RPMI8226 (cell line): ENCODE measurements around the gene RGL2.

ENCODE experiments used
- DNase-seq: peaks from one replicate; pipeline ENCODE4 v3.0.0-alpha.2; 2015

Gene RGL2

DNA sequence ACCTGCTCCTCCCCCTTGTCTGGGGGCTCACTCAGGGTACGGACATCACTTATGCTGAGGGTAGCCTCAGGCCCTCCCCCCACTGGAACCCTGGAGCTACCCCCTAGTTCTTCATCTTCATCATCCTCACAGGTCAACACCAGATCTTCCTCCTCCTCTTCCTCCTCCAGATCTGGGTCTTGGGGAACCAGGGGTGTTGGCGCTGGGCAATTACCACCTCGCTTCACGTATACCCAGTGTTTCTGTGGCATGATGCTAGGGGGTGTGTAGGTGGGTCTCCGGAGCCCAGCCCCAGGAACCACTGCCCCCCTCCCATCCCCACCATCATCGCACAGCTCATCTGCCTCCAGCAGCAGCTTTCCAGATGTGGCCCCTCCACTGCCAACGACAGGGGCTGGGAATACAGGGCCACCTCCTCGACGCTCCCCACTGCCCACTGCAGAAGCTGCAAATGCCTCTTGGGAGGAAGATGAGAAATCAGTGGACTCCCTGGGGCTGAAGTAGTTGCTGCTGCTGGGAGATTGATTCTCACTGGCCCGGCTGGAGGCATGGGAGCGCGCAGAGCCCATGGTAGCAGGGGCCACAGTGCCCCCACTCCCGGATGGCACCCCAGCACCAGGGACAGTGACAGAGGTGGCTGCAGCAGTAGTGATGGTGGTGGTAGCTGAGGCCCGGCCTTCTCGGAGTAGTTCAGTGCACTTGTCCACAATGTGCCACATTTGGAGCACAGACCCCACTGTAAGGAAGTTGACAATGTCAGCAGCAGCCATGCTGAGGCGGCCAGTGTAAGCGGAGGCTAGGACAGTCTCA is 17.3 kb upstream of the RGL2 start:
- DNase-seq = no peak

DNA sequence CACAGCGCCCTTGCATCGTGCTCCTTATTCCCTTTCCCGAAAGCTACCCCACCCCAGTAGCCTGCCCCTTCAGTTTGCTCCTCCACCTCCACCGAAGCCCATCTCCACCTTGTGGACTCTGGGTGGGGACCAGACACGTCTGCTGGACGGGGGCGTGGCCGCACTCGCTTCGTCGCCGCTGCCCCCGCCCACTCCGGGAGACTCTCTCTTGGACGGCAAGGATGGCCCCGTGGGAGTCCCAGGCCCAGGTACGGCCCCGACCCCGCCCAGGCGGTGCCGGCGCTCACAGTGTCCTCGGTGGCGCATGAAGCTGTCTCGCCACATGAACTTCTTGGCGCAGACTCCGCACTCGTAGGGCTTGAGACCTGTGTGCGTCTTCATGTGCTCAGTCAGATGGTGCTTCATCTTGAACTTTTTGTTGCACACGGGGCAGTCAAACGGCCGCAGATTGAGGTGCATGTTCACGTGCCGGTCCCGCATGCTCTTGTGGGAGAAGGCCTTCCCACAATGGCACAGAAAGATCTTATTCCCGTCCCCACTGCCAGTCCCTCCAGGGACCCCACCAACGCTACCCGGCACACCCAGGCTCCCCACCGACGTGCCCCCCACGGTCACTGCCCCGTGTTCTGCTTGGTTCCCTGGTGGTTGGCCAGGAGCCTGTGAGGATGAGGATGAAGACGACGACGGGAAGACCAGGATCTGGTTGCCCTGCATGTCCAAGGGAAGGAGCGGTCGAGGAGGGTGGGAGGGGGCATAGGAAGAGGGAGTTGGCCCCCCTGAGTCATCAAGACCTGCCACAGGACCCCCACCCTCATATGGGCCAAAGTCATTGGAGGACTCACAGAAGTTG is 16.4 kb upstream of the RGL2 start:
- peak; percentile 51 for DNase-seq

DNA sequence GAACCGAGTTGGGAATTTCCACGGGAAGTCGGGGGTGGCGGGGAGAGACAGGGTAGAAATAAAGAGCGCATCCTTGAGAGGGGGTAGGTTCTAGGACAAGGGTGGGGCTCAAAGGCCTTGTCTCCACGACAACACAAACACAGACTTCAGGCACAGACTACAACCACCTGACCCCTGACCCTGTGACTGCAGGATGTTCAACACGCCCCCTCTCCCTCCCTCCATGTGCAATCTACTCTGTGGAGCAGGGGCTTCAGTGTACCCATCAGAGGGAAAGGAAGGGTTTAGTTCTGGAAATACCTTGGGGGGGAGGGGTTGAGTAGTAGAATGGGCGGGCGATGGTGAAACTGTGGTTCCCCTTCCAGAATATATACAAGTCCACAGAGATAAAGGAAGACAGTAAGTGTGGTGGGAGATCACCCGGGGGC is 15.8 kb upstream of the RGL2 start:
- DNase-seq = peak; percentile 70

DNA sequence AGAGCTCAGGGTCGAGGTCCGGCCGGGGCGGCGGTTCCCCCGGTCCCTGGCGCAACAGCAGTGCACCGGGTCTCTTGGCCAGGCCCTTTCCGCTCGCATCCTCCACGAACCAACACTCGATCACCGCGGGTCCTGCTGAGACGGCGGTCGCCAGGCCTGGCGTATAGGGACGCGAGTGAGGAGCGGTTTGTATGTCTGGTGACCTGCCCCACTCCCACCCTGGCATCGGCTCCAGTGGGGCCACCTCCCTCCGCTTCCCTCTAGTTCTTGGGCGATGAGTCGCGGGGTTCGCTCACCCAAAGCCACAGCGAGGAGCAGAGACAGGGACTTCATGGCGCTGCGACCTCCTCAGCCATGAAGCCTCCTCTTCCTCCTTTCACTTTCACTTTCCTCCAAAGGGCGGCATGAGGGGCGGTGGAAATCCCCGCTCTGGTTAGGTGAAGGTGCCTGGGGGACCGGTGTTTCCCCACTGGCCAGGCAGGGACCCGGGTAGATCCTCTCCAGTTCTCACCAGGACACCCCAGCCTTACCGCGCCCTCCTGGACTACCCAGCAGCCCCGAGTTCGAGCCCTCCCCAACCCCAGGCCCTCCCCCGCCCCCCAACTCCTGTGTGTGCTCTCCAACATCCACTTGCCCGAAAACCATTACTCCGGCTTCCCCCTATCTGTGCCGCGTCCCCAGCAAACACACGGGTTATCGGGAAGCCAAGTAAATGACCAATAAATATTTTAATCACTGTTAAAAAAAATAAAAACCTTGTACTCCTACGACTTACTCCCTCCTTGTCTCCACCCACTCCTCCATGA is 15.2 kb upstream of the RGL2 start, which contains the start of gene TAPBP:
TSS of gene TAPBP (minus strand) at position 370 of the 806 bp plus-strand sequence. CDS start at position 333, 37 bp downstream.
- peak; percentile 82 for DNase-seq

DNA sequence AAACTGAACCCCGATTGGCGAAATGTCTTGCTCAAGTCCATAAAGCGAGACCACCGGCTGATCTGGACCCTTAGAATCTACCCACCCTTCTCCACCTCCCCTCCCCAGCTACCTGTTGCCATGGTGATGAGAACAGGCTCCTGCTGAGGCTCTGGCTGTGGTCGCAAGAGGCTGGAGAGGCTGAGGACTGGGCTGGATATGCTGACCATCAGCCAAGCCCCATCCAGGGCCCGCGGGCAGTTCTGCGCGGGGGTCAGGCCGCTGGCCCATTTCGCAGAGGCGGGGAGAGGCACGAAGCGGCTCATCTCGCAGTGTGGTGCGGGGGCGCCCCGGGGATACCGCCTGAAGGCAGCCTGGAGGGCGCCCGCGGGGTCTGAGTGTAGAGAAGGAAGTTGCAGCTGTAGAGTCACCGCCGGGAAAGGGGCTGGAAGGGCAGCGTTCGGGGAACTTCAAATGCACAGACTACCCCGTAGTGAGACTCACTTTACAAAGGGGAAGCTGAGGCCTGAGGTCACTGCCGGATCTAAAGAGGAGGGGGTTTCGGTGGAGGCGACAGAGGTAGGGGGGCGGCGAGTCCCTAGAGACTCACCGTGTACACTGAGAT is 14.5 kb upstream of the RGL2 start:
- peak; percentile 48 for DNase-seq

DNA sequence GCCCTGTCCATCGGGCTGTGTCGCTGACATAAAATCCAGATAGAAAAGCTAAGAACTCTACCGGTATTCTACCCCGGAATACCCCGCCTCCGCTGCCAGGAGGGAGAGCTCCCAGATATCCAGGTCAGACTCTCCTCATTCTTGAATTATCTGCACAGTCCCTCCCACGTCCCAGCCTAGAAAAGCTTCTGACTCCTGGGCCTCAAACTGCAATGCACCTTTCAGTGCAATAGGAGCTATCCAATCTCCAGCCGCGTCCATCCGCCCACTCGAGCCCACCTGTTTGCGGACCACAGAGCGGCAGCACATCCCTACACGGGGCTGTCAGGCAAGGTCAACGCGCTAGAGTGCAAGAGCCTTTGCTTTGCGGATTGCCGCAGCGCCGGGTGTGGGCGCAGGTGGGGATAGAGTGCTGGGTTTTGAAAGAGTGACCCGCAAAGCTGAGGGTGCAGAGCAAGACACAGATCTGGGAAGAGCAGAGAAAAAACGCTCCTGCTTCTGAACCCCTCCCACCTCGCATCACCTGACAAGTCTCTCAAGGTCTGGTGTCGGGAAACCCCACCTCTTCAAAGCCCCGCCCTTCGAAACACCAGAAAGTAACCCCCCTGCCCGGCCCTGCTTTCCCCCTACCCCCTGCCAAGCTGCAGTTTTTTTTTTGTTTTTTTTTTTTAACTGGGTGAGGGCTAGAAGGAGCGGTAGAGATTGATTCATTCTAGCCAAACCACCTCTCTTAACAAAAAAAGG is 13.8 kb upstream of the RGL2 start:
- peak; percentile 96 for DNase-seq

DNA sequence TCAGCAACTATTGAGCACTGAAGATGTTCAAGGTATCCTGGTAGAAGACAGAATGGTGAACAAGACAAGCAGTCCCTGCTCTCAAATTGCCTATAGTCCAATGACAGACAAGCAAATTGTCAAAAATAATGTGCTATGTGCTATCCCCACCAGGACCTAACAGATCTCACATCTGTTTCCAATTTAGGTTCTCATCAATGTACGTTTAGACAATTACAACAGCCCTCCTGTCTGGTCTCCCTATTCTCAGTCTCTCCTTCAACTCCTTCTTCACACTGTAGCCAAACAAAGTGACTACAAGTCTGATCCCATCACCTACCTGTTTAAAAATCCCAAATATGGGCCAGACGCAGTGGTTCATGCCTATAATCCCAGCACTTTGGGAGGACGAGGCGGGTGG is 7.6 kb upstream of the RGL2 start:
- DNase-seq = no peak

DNA sequence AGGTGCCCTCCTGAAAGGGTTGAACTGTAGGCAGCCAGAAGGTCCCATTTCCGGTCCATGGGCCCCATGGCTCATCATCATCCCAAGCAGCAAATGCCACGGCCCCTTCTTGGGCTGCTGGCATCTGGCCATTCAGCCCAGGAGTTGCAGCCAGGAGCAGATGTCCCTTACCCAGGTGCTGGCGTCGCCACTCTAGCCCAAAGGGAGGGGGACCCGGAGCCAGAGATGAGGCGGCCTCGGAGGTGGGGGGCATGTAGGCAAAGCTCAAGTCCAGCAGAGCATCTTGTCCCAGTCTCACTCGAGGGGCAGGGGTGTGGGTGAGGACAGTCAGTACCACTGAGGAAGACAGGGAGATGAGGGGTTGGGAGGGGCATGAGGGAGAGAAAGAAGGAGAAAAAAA is 6.3 kb upstream of the RGL2 start:
- no peak for DNase-seq

DNA sequence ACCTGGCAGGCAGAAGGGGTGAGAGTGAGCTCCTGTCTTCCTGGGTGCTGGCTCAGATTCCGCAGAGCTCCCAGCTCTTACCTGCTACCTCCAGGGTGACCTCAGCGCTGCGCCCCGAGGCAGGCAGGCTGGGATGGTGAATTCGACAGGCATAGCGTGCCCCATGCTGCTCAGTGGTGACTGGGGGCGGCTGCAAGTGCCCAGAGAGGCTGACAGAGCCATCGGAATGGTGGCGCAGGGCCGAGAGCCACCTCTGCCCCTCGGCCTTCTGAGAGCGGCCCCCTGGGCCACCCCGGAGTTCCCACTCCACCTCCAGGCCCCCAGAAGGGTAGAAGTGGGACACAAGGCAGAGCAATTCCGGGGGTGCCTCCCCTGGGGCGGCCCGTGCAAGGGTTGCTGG is 5.5 kb upstream of the RGL2 start:
- DNase-seq = no peak

DNA sequence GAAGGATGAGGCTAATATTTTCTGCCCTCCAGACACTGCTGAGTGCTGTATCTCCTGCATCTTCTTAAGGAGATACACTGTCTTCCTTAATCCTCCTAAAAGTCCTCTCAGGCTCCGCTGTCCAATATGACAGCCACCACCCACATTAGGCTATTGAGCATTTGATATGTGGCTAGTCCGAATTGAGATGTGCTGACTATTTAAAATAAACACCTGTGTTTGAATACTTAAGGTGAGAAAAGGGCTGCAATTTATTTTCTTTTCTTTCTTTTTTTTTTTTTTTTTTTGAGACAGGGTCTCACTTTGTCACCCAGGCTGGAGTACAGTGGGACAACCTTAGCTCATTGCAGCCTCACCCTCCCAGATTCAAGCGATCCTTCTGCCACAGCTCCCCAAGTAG is 3.1 kb upstream of the RGL2 start:
- DNase-seq = no peak

DNA sequence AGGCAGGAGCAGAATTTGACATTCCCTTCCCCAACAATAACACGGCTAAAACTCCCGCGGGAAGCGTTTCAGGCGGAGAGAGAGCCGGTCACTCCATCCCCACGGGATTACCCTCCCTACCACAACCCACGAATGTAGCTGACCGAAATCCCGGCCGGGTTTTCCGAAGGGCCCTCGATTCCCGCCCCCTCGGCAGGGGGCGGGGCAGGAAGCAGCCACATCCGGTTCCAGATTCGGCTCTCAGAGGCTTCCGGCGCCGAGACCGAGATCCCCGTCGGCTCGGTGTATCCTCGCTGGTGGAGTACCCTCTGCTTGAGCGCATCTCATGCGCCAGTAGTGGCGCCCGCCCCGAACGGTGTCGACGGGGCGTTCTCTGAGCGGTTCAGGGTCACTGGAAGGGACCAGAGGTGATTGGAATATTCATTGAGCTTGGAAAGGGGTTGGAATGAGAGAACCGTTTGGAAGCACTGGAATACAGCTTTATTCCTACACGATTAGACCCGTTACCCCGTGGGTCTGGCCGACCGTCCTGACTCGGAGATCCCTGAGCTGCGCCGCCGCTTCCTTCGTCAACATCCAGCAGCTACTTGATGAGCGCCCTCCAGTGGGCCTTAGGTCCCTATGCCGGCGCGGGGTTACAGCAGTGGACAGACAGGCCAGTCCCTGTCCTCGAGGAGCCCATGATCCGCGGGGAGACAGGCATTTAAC is 649 bp upstream of the RGL2 start:
- DNase-seq = peak; percentile 97

DNA sequence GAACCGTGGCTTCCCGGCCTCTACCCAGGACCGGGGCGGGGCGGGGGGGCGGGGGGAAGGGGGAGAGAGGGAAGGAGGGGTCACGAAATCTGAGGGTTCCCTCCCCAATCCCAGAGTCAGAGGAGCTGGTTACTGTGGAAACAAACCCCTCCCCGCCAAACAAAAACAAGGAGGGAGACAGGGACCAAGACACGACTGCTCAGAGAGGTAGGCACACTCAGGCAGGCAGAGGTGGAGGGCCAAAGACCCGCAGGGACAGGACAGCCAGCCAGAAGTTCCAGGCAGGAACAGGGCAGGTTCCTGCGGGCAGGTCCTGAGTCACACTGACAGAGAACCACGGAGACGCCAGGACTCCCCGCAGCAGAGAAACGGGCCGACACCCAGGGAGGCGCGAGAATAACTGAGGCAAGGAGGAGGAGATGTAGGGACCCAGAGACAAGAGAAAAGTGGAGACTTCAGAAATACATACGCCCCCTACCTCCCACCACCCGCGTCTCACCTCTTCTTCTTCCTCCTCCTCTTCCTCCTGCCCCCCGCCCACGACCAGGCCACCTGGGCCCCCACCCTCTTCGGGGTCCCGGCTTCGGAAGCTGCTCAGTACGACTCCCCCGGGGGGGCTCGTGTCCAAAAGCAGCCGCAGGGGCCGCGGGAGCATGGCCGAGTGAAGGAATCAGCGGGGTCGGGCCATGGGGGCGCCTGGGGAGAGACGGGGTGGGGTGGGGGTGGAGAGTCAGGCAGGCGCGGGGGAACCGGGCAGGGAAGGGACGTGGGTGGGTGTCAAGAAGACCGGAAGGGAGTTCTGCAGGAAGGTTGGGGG is 578 bp downstream of the RGL2 start:
- DNase-seq = peak; percentile 74

DNA sequence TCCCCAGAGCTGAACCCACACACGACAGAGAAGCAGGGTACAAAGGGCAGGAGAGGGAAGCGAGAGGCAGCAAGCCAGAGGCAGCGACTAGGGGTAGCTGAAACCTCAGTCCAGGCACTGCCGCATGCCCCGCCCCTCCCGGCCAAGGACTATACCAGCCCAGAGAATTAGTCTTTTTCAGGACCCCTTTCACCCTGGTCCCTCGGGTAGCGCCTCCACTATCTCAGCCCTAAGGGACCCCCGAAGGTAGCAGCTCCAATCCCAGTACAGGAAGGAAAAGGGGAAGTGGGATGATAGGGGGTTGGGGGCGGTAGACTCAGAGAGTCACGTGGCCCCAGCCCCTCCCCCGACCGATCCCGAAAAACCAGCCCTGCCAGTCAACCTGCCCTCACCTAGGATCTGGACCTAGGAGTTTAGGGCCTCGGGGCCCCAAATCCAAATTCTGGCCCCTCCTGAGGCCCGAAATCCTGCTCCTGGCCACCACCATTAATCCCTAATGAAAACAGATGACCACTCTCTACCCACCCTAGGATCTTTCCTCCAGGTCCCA is 1.3 kb downstream of the RGL2 start:
- DNase-seq = peak; percentile 41

DNA sequence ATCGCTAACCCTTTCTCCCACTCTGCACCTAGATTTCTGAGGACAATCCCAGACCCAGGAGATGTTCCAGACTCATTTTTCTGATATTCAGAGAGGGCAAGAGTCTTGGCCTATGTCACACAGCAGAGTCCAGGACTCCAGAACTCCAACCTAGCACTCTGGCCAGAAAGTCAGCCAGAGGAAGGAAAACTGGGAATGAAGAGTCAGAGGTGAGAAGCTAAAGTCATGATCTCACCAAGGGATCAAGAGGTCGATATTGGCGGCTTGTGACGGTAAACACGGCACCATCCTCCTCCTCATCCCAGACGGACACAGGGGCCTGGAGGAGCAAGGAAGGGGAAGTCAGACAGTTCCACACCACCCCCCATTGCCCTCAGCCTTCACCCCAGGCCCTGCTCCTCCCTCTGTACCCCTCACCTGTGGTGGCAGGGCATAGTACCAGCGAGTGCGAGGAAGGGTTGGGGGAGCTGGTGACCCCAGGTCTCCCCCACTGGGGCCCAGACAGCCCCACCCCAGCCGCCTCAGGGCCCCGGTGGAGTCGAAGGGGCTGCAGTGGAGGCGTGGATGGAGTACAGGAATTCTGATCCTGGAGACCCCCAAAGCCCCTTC is 1.8 kb downstream of the RGL2 start:
- no peak for DNase-seq

DNA sequence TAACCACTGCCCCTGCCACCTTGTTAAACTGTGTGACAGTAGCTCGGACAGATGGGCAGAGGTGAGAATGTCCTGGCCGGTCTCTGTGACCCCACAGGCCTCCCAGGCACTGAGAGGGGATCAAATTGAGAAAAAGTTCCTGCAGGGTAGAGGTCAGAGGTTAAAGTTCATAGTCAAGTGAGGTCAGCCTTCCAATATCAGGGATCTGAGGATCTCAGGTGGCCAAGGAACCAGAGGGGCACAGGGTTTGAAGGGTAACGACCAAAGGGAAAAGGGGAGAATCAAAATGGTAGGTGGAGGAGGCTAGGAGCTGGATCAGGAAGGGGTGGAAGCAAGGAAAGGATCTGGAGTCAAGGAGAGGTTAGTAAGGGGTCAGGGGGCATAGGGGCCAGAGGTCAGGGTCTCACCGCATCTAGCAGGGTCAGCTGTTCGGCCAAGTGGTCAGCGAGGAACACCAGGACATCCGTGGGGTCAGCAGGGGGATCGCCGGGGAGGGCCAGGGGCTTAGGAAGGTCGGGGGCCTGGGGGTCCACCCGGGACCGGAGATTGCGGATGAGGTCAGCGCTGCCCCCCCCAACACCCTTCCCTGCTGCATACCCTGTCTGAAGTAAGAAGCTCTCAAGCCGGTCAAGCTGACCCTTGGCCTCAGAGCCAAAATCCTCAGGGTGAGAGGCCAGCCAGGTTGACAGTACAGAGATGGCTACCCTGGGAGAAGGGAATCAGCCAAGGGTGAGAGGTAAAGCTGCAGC is 2.9 kb downstream of the RGL2 start:
- no peak for DNase-seq

DNA sequence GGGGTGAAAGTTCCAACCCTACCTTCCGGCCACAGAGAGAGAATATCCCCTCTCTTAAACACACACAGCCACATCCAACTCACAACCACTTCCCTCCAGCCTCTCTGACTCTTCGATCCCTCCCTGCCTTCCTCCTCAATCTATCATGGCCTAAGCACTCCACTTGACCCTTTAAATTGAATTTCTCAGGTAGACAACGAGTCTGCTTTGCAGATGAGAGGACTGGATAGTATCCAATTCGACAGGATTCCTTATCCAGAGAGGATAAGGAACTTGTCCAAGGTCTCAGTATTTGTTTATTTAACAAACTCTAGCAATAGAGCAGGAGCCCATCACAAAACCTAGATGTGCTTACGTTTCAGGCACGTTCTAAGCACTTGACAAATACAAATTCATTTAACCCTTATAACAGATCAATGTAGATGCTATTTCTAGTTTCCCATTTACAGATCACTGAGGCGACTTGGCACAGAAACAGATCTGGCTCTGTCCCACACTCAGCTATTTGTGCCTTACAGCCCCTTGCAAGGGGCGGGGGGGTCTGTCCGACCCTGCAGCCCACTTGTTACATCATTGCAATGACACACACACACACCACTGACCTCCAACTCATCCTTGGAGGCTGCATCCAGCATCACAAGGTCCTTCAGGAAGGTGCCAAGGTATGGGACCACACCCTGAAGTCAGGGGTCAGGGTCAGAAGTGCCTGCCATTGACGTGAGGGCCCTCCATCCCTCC is 4.5 kb downstream of the RGL2 start:
- no peak for DNase-seq

DNA sequence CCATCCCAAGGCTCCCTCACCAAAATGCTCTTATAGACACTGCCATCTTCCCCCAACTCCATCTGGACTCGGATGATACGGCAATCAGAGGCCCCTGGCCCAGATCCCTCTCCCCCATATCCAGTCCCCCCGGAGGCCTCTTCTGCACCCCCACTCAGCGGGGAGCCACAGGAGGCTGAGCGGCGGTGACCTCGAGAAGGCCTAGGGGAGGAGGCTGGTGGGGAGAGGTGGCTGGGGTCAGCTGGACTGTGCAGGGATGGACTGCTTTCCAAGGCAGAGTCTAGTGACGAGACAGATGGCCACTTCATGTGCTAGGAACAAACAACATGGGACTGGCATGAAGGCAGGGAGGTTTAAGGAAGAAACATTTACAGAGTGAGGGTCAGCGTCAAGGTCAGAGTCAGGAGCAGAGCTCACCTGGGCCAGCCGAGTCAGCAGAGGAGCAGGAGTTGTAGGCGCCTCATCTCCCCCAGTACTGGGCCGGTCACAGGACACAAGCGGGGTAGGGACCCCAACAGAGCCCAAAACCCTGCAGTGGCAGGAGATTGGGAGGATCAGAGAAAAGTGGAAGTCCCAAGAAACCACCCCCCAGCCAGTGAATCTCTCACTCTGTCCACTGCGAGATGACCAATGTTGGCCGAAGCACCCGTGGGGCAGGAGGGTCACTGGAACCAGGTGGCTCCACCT is 5.6 kb downstream of the RGL2 start:
- no peak for DNase-seq

DNA sequence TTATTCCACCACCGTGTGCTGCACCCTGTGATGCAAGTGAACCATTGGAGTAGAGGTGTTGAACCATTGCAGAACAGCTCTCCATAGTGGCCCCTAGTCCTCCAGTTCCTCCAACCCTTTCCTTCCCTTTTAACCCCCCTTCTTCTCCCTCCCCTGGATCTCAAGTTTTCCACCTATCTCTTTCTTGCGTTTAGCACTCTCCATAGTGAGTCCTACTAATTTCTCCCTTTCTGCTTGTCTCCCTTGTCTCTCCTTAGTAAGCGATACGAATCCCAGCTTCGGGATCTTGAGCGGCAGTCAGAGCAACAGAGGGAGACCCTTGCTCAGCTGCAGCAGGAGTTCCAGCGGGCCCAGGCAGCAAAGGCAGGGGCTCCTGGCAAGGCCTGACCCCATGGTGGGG is 8.3 kb downstream of the RGL2 start:
- DNase-seq = no peak
